Stomach (tissue), 4 donors: ENCODE results near the gene MYBBP1A.

ENCODE experiments used
- CTCF ChIP-seq, 7 experiments: fragments of 450-650 bp in 4 of 7; fragments of 200-600 bp in 3 of 7; sonication (generic) in 3 of 7; IDR thresholded peaks; one replicate each; pipeline ENCODE4 v1.5.1; 2016 to 2019; ENCODE audit warnings: antibody characterized with exemption in 7 of 7, control low read depth in 2 of 7, mild to moderate bottlenecking in 1 of 7
- EP300 ChIP-seq: sonication (generic); formaldehyde crosslinking; IDR thresholded peaks from one replicate; pipeline ENCODE4 v1.6.1; 2017; ENCODE audit warnings: antibody characterized with exemption
- POLR2A ChIP-seq, 4 donors: fragments of 450-650 bp; IDR thresholded peaks; one replicate each; pipeline ENCODE4 v1.6.1; 2016; ENCODE audit warnings: antibody characterized with exemption in 4 of 4, control low read depth in 2 of 4, mild to moderate bottlenecking in 1 of 4, moderate library complexity in 1 of 4
- POLR2AphosphoS5 ChIP-seq, 3 donors: sonication (generic); formaldehyde crosslinking; IDR thresholded peaks; one replicate each; pipeline ENCODE4 v1.6.1; 2016; ENCODE audit warnings: antibody characterized with exemption in 3 of 3

DNA sequence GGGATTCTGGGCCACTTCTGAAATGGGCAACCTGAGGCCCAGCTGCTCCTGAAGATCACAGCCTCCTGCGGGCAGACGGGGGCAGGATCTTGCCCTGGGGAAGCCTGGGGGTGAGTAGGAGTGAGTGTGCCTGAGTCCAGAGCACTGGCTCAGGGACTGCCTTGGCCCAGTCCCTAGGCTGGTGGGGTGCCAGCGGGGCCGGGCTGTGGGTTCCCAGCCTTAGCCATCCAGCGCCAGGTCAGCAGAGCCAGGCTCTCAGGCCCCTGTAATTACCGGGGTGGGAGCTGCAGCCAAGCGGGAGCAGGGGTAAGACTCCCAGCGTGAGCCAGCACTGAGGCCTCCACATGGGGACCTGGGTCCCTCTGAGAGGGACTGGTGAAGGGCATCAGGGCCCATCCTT, 48.3 kb downstream of the MYBBP1A start:
- no peak for TF ChIP-seq POLR2A (IDR thresholded peaks at IDR 0.05)
- no peak for TF ChIP-seq CTCF (IDR thresholded peaks at IDR 0.05)
- TF ChIP-seq POLR2AphosphoS5 (IDR thresholded peaks at IDR 0.05): no peak
- TF ChIP-seq EP300: no peak
